IMR-90 (cell line): ENCODE data around the gene PARP2. TPM values are rescaled to one million over a fixed set of nuclear protein-coding genes. Genes with fewer than 3 reads are reported as not detected.

ENCODE experiments used
- ATAC-seq: fragments of 200-7000 bp; cut with Tn5 transposase; 2 replicates; pipeline ENCODE4 v1.9.1; 2020; ENCODE audit warnings: low read depth, mild to moderate bottlenecking, moderate library complexity
- BruUV-seq: library from RNA; stranded (reverse); fragments of 400-500 nt; replicated peaks from 2 replicates; lab custom pipeline; 2021; lab: Mats Ljungman, UMichigan
- CTCF ChIA-PET: fragments of 300-600 bp; formaldehyde crosslinking; extraction: SDS; loops from one replicate; lab custom pipeline; 2021; ENCODE audit warnings: antibody characterized with exemption; lab: Yijun Ruan, JAX
- POLR2A ChIA-PET: fragments of 300-600 bp; sonication (Branson Sonifier 250); formaldehyde crosslinking; loops from one replicate; lab custom pipeline; 2022; ENCODE audit warnings: antibody characterized with exemption; ENCODE audit not compliant: unreplicated experiment; lab: Charles Lee
- DNase-seq: peaks from one replicate; pipeline ENCODE4 v3.0.0; 2013
- H2AFZ ChIP-seq: replicated peaks from 2 replicates; pipeline ENCODE3; 2013; ENCODE audit warnings: low read length, mild to moderate bottlenecking; ENCODE audit not compliant: poor library complexity
- H2AK5ac ChIP-seq: 2 replicates; pipeline ENCODE4 v1.6.1; 2013; ENCODE audit warnings: low read depth, low read length, inconsistent platforms
- H2AK9ac ChIP-seq: replicated peaks from 2 replicates; pipeline ENCODE3; 2013; ENCODE audit warnings: mild to moderate bottlenecking, low read depth, low read length, moderate library complexity; ENCODE audit not compliant: poor library complexity
- H2BK120ac ChIP-seq: 2 replicates; pipeline ENCODE4 v1.6.1; 2013; ENCODE audit warnings: low read depth, low read length, inconsistent platforms
- H2BK15ac ChIP-seq: 3 replicates; pipeline ENCODE4 v1.6.1; 2013; ENCODE audit warnings: low read depth, low read length, inconsistent platforms
- H2BK20ac ChIP-seq: 2 replicates; pipeline ENCODE4 v1.6.1; 2013; ENCODE audit warnings: low read depth, mild to moderate bottlenecking, inconsistent platforms, low read length, moderate library complexity
- H2BK5ac ChIP-seq: 2 replicates; pipeline ENCODE4 v1.6.1; 2013; ENCODE audit warnings: mild to moderate bottlenecking, low read depth, low read length, inconsistent platforms; ENCODE audit not compliant: poor library complexity, severe bottlenecking
- H3K14ac ChIP-seq: replicated peaks from 2 replicates; pipeline ENCODE4 v1.6.1; 2013; ENCODE audit warnings: low read depth, low read length, inconsistent platforms
- H3K18ac ChIP-seq: 2 replicates; pipeline ENCODE4 v1.6.1; 2013; ENCODE audit warnings: low read depth, low read length, control low read depth
- H3K23ac ChIP-seq: 2 replicates; pipeline ENCODE4 v1.6.1; 2013; ENCODE audit warnings: low read depth, low read length, inconsistent platforms
- H3K27ac ChIP-seq: 2 replicates; pipeline ENCODE4 v1.5.1; 2013; ENCODE audit warnings: mild to moderate bottlenecking, control low read depth, low read length; ENCODE audit not compliant: insufficient read depth
- H3K27me3 ChIP-seq: 2 replicates; pipeline ENCODE4 v1.6.1; 2013; ENCODE audit warnings: low read length; ENCODE audit not compliant: control insufficient read depth, insufficient read depth
- H3K36me3 ChIP-seq: 2 replicates; pipeline ENCODE4 v1.6.1; 2013; ENCODE audit warnings: low read length, mixed read lengths; ENCODE audit not compliant: control insufficient read depth, insufficient read depth
- H3K4ac ChIP-seq: 2 replicates; pipeline ENCODE4 v1.6.1; 2013; ENCODE audit warnings: low read depth, low read length, inconsistent platforms
- H3K4me1 ChIP-seq: 2 replicates; pipeline ENCODE4 v1.6.1; 2013; ENCODE audit warnings: low read length, mixed read lengths; ENCODE audit not compliant: control insufficient read depth, insufficient read depth
- H3K4me2 ChIP-seq: 2 replicates; pipeline ENCODE4 v1.6.1; 2013; ENCODE audit warnings: low read depth, mild to moderate bottlenecking, control low read depth, low read length, moderate library complexity
- H3K4me3 ChIP-seq: 2 replicates; pipeline ENCODE4 v1.5.1; 2013; ENCODE audit warnings: low read depth, mild to moderate bottlenecking, control low read depth, low read length, moderate library complexity; ENCODE audit not compliant: insufficient read depth
- H3K56ac ChIP-seq: 2 replicates; pipeline ENCODE4 v1.6.1; 2013; ENCODE audit warnings: low read length, inconsistent platforms; ENCODE audit not compliant: insufficient read depth; ENCODE audit errors: extremely low read depth
- H3K79me1 ChIP-seq, 2 experiments: 2 replicates each; pipeline ENCODE4 v1.6.1; 2013; ENCODE audit warnings: low read length in 2 of 2, inconsistent platforms in 1 of 2, low read depth in 1 of 2
- H3K9ac ChIP-seq: 2 replicates; pipeline ENCODE4 v1.6.1; 2013; ENCODE audit warnings: low read depth, low read length, control low read depth
- H3K9me1 ChIP-seq: 2 replicates; pipeline ENCODE4 v1.6.1; 2013; ENCODE audit warnings: low read length, inconsistent platforms; ENCODE audit not compliant: insufficient read depth
- H3K9me3 ChIP-seq: 2 replicates; pipeline ENCODE4 v1.6.1; 2013; ENCODE audit warnings: low read length; ENCODE audit not compliant: control insufficient read depth, insufficient read depth
- H4K20me1 ChIP-seq: 2 replicates; pipeline ENCODE4 v1.6.1; 2013; ENCODE audit warnings: low read length, inconsistent platforms; ENCODE audit not compliant: insufficient read depth
- H4K5ac ChIP-seq: 2 replicates; pipeline ENCODE4 v1.6.1; 2013; ENCODE audit warnings: mild to moderate bottlenecking, low read depth, low read length, control low read depth
- H4K8ac ChIP-seq, 2 experiments: 2 replicates each; pipeline ENCODE4 v1.6.1; 2013; ENCODE audit warnings: low read depth in 2 of 2, low read length in 2 of 2, control low read depth in 1 of 2, inconsistent platforms in 1 of 2
- H4K91ac ChIP-seq: 2 replicates; pipeline ENCODE4 v1.6.1; 2013; ENCODE audit warnings: low read depth, low read length, inconsistent platforms; ENCODE audit not compliant: insufficient read depth
- CTCF ChIP-seq: conservative IDR thresholded peaks from 2 replicates; pipeline ENCODE4 v1.5.1; 2012; ENCODE audit warnings: mild to moderate bottlenecking, low read depth, low read length, improper control_type of control experiment
- WGBS, 2 experiments: methylation state at CpG; one replicate each; pipeline versions ENCODE4 v1.1.5 to v1.1.7; 2013; ENCODE audit warnings: missing lambda C conversion rate in 2 of 2; ENCODE audit not compliant: insufficient read length in 1 of 2; ENCODE audit errors: extremely low coverage in 2 of 2; 5-methylcytosine and 5-hydroxymethylcytosine counted together
- dilution Hi-C: fragments of 300-500 bp; cut with HindIII; formaldehyde crosslinking; loops from one replicate; pipeline ENCODE4 v1.14.3; 2018; ENCODE audit warnings: low sequenced_read_pairs; ENCODE audit not compliant: unreplicated experiment
- in situ Hi-C: fragments of 300-500 bp; cut with MboI; formaldehyde crosslinking; loops from 3 replicates; pipeline ENCODE4 v1.14.3; 2019; ENCODE audit warnings: low sequenced_read_pairs, inconsistent platforms, mixed read lengths
- intact Hi-C: fragments of 100-400 bp; cut with micrococcal nuclease; formaldehyde crosslinking; loops from 2 replicates; pipeline ENCODE4 v1.10.0; 2022
- polyA plus RNA-seq, 3 experiments: library from polyadenylated mRNA; depleted of rRNA; stranded (reverse); fragments of >200 nt; gene quantifications; 2 replicates each; pipeline ENCODE4 v1.2.3, GENCODE V29; 2012; ENCODE audit warnings: low replicate concordance in 1 of 3
- total RNA-seq: library from RNA; depleted of rRNA; stranded (reverse); fragments of >200 nt; gene quantifications from 2 replicates; pipeline ENCODE4 v1.2.3, GENCODE V29; 2012

The PARP2 gene
- total and polyA plus RNA-seq, 2 of the 4 experiments (the other 2 are of a cell fraction), result 11.7 to 19.1 TPM

- in situ Hi-C loops, result no loop called here
- Histone ChIP-seq H3K56ac (no peak overlapping the region), H2BK120ac (no peak overlapping the region), H3K4me2 (no peak overlapping the region), H3K14ac (no peak overlapping the region), H3K79me1 (no peaks in the 10 kb centered on the region), H3K9me1 (peaks cover 3% of the 10 kb centered on the region; the same call in 1 of the 2 replicates), H2AK9ac (no peak overlapping the region), H4K5ac (no peak overlapping the region), H3K27me3 (no peaks in the 10 kb centered on the region), H2AFZ (no peak overlapping the region), H2AK5ac (no peak overlapping the region), H3K4ac (no peak overlapping the region), H4K20me1 (no peaks in the 10 kb centered on the region), H3K9me3 (no peaks in the 10 kb centered on the region), H3K27ac (no peak overlapping the region), H2BK15ac (no peak overlapping the region), H3K23ac (no peak overlapping the region), H2BK20ac (no peak overlapping the region), H4K8ac (no peak overlapping the region), H3K4me3 (no peak overlapping the region), H3K4me1 (no peaks in the 10 kb centered on the region), H2BK5ac (no peak overlapping the region), H4K91ac (no peak overlapping the region), H3K9ac (no peak overlapping the region), H3K18ac (no peak overlapping the region), H3K36me3 (peaks cover 32% of the 10 kb centered on the region)
- ATAC-seq (no peak), DNase-seq (no peak)
- BruUV-seq, result no TSS peak
- ChIA-PET CTCF (no interaction called here), POLR2A (no interaction called here)
- intact Hi-C loops, result no loop called here
- dilution Hi-C loops, result no loop called here
- WGBS, 2 experiments, result 100% methylated on average over 2 of the region's 4 CpGs; no CpG with 5 or more reads in 1 of the 2 experiments
- no peak for TF ChIP-seq CTCF
These were observed 48.4 kb upstream of the PARP2 start for GRCh38 chr14:20295067-20295466.
